ENCODE measurements around the gene MPO.

Gene MPO

GRCh38 chr17:58282442-58282841 lies 1.7 kb upstream of the MPO start:
- H3K4me3 ChIP-seq (ENCODE audit: low read length), result no peak overlapping the region
- TF ChIP-seq CTCF (IDR thresholded peaks at IDR 0.05; ENCODE audit: insufficient read depth, low read depth, low read length, missing control alignments), result no peak
- no peak for DNase-seq (ENCODE audit: low read depth)

GRCh38 chr17:58281511-58282011 lies 826 bp upstream of the MPO start:
- no peak overlapping the region for H3K4me3 ChIP-seq (ENCODE audit: low read length)
- TF ChIP-seq CTCF (IDR thresholded peaks at IDR 0.05; ENCODE audit: insufficient read depth, low read depth, low read length, missing control alignments), result no peak
- DNase-seq (ENCODE audit: low read depth), result no peak

GRCh38 chr17:58279736-58280479 lies 827 bp downstream of the MPO start:
- no peak for TF ChIP-seq CTCF (IDR thresholded peaks at IDR 0.05; ENCODE audit: insufficient read depth, low read depth, low read length, missing control alignments)
- DNase-seq (ENCODE audit: low read depth), result no peak
- no peak overlapping the region for H3K4me3 ChIP-seq (ENCODE audit: low read length)

GRCh38 chr17:58279016-58279711 lies 1.6 kb downstream of the MPO start:
- no peak for TF ChIP-seq CTCF (IDR thresholded peaks at IDR 0.05; ENCODE audit: insufficient read depth, low read depth, low read length, missing control alignments)
- H3K4me3 ChIP-seq (ENCODE audit: low read length), result no peak overlapping the region
- no peak for DNase-seq (ENCODE audit: low read depth)

- TF ChIP-seq CTCF (IDR thresholded peaks at IDR 0.05; ENCODE audit: insufficient read depth, low read depth, low read length, missing control alignments), result no peak
- H3K4me3 ChIP-seq (ENCODE audit: low read length), result no peak overlapping the region
- no peak for DNase-seq (ENCODE audit: low read depth)
Observed at GRCh38 chr17:58278661-58279015, 2.1 kb downstream of the MPO start.

GRCh38 chr17:58277802-58278595 lies 2.7 kb downstream of the MPO start:
- no peak for DNase-seq (ENCODE audit: low read depth)
- H3K4me3 ChIP-seq (ENCODE audit: low read length), result no peak overlapping the region
- no peak for TF ChIP-seq CTCF (IDR thresholded peaks at IDR 0.05; ENCODE audit: insufficient read depth, low read depth, low read length, missing control alignments)
